GM18526 (cell line): ENCODE measurements around the gene KRTAP19-8.

Source experiments
- POLR2A ChIP-seq: IDR thresholded peaks from 3 replicates; pipeline ENCODE4 v1.6.1; 2011; ENCODE audit not compliant: insufficient read length; ENCODE audit errors: extremely low read depth

KRTAP19-8 gene

GRCh38 chr21:31038376-31038775, at the start of gene KRTAP19-8:
TSS of gene KRTAP19-8 (minus strand) at chr21:31038476. CDS start at chr21:31038443, 33 bp downstream.
- no peak for TF ChIP-seq POLR2A

- TF ChIP-seq POLR2A = no peak
These were observed 49.6 kb upstream of the KRTAP19-8 start for GRCh38 chr21:31087639-31088473.

GRCh38 chr21:31084689-31085088, 46.4 kb upstream of the KRTAP19-8 start:
- TF ChIP-seq POLR2A = no peak

- TF ChIP-seq POLR2A = no peak
These were observed 40.5 kb upstream of the KRTAP19-8 start for GRCh38 chr21:31078796-31079195.

GRCh38 chr21:31078216-31078615, 39.9 kb upstream of the KRTAP19-8 start:
- TF ChIP-seq POLR2A = no peak

- TF ChIP-seq POLR2A = no peak
These were observed 37.6 kb upstream of the KRTAP19-8 start for GRCh38 chr21:31075848-31076247.

- TF ChIP-seq POLR2A = no peak
These were observed 34.3 kb upstream of the KRTAP19-8 start for GRCh38 chr21:31072533-31072932.

- TF ChIP-seq POLR2A = no peak
These were observed 26.5 kb upstream of the KRTAP19-8 start for GRCh38 chr21:31064803-31065202.

GRCh38 chr21:31052489-31053142, 14.3 kb upstream of the KRTAP19-8 start:
- TF ChIP-seq POLR2A = no peak

GRCh38 chr21:31050577-31051157, 12.4 kb upstream of the KRTAP19-8 start:
- no peak for TF ChIP-seq POLR2A

- no peak for TF ChIP-seq POLR2A
These were observed 7.6 kb upstream of the KRTAP19-8 start for GRCh38 chr21:31045841-31046240.

- no peak for TF ChIP-seq POLR2A
These were observed 5.2 kb upstream of the KRTAP19-8 start for GRCh38 chr21:31043471-31043870.

GRCh38 chr21:31042080-31042464, 3.8 kb upstream of the KRTAP19-8 start:
- no peak for TF ChIP-seq POLR2A

GRCh38 chr21:31041295-31042079, 3.2 kb upstream of the KRTAP19-8 start:
- no peak for TF ChIP-seq POLR2A

- TF ChIP-seq POLR2A = no peak
These were observed 3.9 kb downstream of the KRTAP19-8 start for GRCh38 chr21:31034378-31034777.

GRCh38 chr21:31030367-31031106, 7.7 kb downstream of the KRTAP19-8 start:
- no peak for TF ChIP-seq POLR2A
